OCI-LY7 (cell line): Measurements from ENCODE around the gene CATSPER1. TPM values are rescaled to one million over a fixed set of nuclear protein-coding genes. Genes with fewer than 3 reads are reported as not detected.

Experiments
- BruUV-seq: library from RNA; stranded (reverse); fragments of 400-500 nt; replicated peaks from 2 replicates; lab custom pipeline; 2021; lab: Mats Ljungman, UMichigan
- CTCF ChIA-PET: fragments of 300-600 bp; sonication (Branson Sonifier 250); formaldehyde crosslinking; loops from one replicate; lab custom pipeline; 2022; ENCODE audit warnings: antibody characterized with exemption; ENCODE audit not compliant: unreplicated experiment; lab: Charles Lee
- POLR2A ChIA-PET: fragments of 300-600 bp; sonication (Branson Sonifier 250); formaldehyde crosslinking; loops from one replicate; lab custom pipeline; 2022; ENCODE audit warnings: antibody characterized with exemption; lab: Charles Lee
- DNase-seq: peaks from one replicate; pipeline ENCODE4 v3.0.0-alpha.2; 2015; ENCODE audit warnings: low spot score
- H2AFZ ChIP-seq: fragments of 200-600 bp; sonication (generic), shearing (Covaris generic); 2 replicates; pipeline ENCODE4 v1.6.1; 2014; ENCODE audit warnings: mild to moderate bottlenecking, antibody characterized with exemption, low read length, moderate library complexity
- H3K27ac ChIP-seq: fragments of 200-600 bp; sonication (generic); 2 replicates; pipeline ENCODE4 v1.5.1; 2014; ENCODE audit warnings: mixed run types, low read depth, mild to moderate bottlenecking, moderate library complexity, low read length, inconsistent platforms; ENCODE audit not compliant: poor library complexity, severe bottlenecking
- H3K36me3 ChIP-seq: fragments of 200-600 bp; sonication (generic); 2 replicates; pipeline ENCODE4 v1.6.1; 2014; ENCODE audit warnings: mild to moderate bottlenecking, antibody characterized with exemption, low read length, moderate library complexity, mixed read lengths; ENCODE audit not compliant: insufficient read depth
- H3K4me1 ChIP-seq: fragments of 200-600 bp; sonication (generic); 2 replicates; pipeline ENCODE4 v1.5.1; 2014; ENCODE audit warnings: mild to moderate bottlenecking, low read length; ENCODE audit not compliant: insufficient read depth, poor library complexity, severe bottlenecking
- H3K4me2 ChIP-seq: fragments of 200-600 bp; sonication (generic); 2 replicates; pipeline ENCODE4 v1.6.1; 2014; ENCODE audit warnings: mild to moderate bottlenecking, low read length
- H3K4me3 ChIP-seq: fragments of 200-600 bp; sonication (generic); 2 replicates; pipeline ENCODE4 v1.5.1; 2014; ENCODE audit warnings: mild to moderate bottlenecking, low read depth, low read length; ENCODE audit not compliant: poor library complexity, severe bottlenecking
- H3K79me2 ChIP-seq: fragments of 200-600 bp; sonication (generic); 2 replicates; pipeline ENCODE4 v1.6.1; 2016; ENCODE audit warnings: low read depth, mild to moderate bottlenecking, low read length, moderate library complexity, mixed read lengths; ENCODE audit not compliant: insufficient read depth
- H3K9me2 ChIP-seq: fragments of 200-600 bp; sonication (generic); 2 replicates; pipeline ENCODE4 v1.6.1; 2016; ENCODE audit warnings: mild to moderate bottlenecking, low read length, mixed read lengths; ENCODE audit not compliant: insufficient read depth
- H3K9me3 ChIP-seq: fragments of 200-600 bp; sonication (generic); 2 replicates; pipeline ENCODE4 v1.6.1; 2014; ENCODE audit warnings: mild to moderate bottlenecking, mixed run types, low read length, mixed read lengths
- H4K20me1 ChIP-seq: fragments of 200-600 bp; sonication (generic); 2 replicates; pipeline ENCODE4 v1.6.1; 2014; ENCODE audit warnings: mild to moderate bottlenecking, antibody characterized with exemption, low read length, moderate library complexity, mixed read lengths; ENCODE audit not compliant: insufficient read depth
- EZH2phosphoT487 ChIP-seq: fragments of 200-600 bp; sonication (generic); IDR thresholded peaks from 2 replicates; pipeline ENCODE4 v1.6.1; 2018; ENCODE audit warnings: low read depth, borderline replicate concordance, mild to moderate bottlenecking, mixed run types, antibody characterized with exemption, low read length, moderate library complexity, mixed read lengths
- intact Hi-C: fragments of 100-400 bp; cut with micrococcal nuclease; formaldehyde crosslinking; loops from one replicate; pipeline ENCODE4 v1.10.0; 2022; ENCODE audit not compliant: unreplicated experiment
- total RNA-seq, 2 experiments: library from RNA; depleted of rRNA in 1 of 2; stranded (reverse); fragments of >200 nt in 1 of 2; shearing (Covaris generic) in 1 of 2; gene quantifications; 2 replicates each; pipeline ENCODE4 v1.2.3, GENCODE V29; 2014 to 2022
- TF ChIP-seq, protein P1 (sequence below): fragments of 200-600 bp; sonication (generic); conservative IDR thresholded peaks from 2 replicates; pipeline ENCODE4 v1.5.1; 2014; ENCODE audit warnings: mild to moderate bottlenecking, antibody characterized with exemption, low read length, moderate library complexity, mixed read lengths

Gene CATSPER1
- total RNA-seq, 2 experiments from 2014 or later, result not detected

DNA sequence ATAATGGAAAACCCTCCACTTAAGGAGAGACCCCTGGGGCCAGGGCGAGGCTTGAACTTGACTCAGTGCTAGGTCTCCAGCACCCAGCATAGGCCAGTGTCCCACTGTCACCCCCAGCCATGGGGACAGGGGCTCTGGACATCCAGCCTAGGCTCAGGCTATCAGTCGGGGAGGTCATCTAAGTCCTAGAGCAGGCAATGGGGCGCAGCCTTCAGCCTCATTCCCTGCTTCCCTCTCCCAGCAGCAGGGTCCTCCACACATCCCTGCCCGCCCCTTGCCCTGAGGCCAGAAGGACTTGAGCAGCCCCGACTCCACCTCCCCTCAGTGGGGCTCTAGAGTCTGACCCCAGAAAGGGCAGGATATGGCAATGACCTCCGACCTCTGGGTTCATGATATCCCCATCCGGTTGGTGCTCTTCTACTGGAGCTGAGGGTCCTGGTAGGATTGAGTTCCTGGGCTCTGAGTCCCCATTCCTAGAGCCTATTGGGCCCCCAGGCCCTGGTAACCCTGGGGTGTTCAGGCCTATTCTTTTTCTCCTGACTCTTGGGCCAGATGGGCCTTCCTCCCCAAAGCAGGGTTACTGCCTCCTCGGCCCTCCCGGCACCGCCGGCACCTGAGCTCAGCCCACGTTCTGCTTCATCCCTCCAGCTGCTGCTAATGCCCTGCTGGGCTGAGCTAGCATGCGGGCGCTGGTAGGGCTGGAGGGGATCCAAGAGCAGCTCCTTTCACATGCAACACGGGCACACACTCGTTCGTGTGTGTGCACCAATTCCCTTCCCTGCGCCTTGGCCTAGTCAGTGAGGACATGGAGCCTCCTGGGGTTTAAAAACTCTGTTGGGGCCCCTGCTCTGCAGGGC lies 10.1 kb downstream of the CATSPER1 start:
- intact Hi-C loops, result no loop called here
- TF ChIP-seq, protein P1, sequence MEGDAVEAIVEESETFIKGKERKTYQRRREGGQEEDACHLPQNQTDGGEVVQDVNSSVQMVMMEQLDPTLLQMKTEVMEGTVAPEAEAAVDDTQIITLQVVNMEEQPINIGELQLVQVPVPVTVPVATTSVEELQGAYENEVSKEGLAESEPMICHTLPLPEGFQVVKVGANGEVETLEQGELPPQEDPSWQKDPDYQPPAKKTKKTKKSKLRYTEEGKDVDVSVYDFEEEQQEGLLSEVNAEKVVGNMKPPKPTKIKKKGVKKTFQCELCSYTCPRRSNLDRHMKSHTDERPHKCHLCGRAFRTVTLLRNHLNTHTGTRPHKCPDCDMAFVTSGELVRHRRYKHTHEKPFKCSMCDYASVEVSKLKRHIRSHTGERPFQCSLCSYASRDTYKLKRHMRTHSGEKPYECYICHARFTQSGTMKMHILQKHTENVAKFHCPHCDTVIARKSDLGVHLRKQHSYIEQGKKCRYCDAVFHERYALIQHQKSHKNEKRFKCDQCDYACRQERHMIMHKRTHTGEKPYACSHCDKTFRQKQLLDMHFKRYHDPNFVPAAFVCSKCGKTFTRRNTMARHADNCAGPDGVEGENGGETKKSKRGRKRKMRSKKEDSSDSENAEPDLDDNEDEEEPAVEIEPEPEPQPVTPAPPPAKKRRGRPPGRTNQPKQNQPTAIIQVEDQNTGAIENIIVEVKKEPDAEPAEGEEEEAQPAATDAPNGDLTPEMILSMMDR, result no peak
- TF ChIP-seq EZH2phosphoT487, result no peak
- H3K27ac ChIP-seq, result no peak overlapping the region
- H3K9me3 ChIP-seq, result no peaks in the 10 kb centered on the region
- H3K36me3 ChIP-seq, result no peaks in the 10 kb centered on the region
- ChIA-PET POLR2A (interaction anchor here (0.6 kb wide), 2 partner anchors 42 to 128 kb away, joined by 3 to 5 read pairs; partner anchors contain the start of gene FIBP), CTCF (no interaction called here)
- no peak overlapping the region for H3K4me3 ChIP-seq
- H3K4me1 ChIP-seq, result no peaks in the 10 kb centered on the region
- H3K4me2 ChIP-seq, result no peak overlapping the region
- no peak overlapping the region for H2AFZ ChIP-seq
- no peaks in the 10 kb centered on the region for H3K79me2 ChIP-seq
- BruUV-seq, result no TSS peak
- H4K20me1 ChIP-seq, result no peaks in the 10 kb centered on the region
- no peaks in the 10 kb centered on the region for H3K9me2 ChIP-seq
- DNase-seq, result no peak

DNA sequence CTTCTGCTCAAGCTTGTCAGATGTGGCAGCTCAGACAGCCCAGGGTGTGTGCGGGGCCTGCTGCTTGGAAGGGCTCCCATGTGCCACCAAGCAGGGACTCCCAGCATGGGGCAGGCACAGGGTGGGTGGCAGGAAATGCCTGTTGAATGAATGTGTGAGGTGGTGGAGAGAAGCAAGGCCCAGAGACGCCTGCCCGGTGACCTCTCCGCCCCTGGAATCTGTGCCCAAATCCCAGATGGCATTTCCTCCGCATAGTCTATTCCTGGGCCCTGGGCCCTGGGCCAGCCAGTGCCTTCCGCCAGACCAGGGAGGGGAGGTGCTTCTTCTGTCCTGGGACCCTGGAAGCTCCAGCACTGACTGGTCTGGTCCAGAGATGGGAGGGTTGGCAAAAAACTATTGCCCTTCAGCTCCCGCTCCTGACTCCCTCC lies 10.8 kb downstream of the CATSPER1 start:
- ChIA-PET CTCF (no interaction called here), POLR2A (no interaction called here)
- intact Hi-C loops, result no loop called here
- Histone ChIP-seq H4K20me1 (no peaks in the 10 kb centered on the region), H3K27ac (no peak overlapping the region), H3K9me3 (no peaks in the 10 kb centered on the region), H3K4me1 (no peaks in the 10 kb centered on the region), H3K4me3 (no peak overlapping the region), H3K9me2 (no peaks in the 10 kb centered on the region), H2AFZ (no peak overlapping the region), H3K79me2 (no peaks in the 10 kb centered on the region), H3K36me3 (no peaks in the 10 kb centered on the region), H3K4me2 (no peak overlapping the region)
- DNase-seq, result no peak
- TF ChIP-seq, protein P1, result no peak
- TF ChIP-seq EZH2phosphoT487, result no peak
- no TSS peak for BruUV-seq

DNA sequence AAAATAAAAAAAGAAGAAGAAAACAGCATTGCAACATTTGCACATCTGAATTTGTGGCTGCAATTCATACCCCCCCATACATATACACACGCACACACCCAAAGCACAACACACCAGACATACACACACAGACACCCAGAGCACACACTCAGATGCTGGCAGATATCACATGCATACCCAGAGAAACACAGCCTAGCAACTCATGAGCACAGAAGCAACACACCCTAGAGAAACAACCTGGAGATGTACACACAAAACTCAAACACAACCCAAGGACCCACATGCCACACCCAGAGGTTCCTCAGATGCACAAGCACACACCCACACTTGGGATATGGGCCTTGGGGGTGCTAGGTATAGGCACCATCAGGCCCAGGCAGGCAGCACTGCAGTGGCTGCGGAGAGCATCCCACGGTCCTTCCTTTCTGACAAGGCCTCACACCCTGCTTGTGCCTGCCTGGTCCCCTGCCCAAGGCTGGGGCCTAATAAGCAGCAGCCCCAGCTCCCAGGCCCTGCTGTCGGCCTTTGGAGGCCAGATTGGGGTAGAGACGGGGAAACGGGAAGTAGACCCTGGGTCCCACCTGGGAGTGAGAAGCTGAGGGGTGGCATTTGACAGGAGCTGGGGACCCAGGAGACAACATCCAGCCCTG lies 11.3 kb downstream of the CATSPER1 start:
- Histone ChIP-seq H3K9me3 (no peaks in the 10 kb centered on the region), H2AFZ (no peak overlapping the region), H3K9me2 (no peaks in the 10 kb centered on the region), H4K20me1 (no peaks in the 10 kb centered on the region), H3K4me2 (no peak overlapping the region), H3K36me3 (no peaks in the 10 kb centered on the region), H3K79me2 (no peaks in the 10 kb centered on the region), H3K4me1 (no peaks in the 10 kb centered on the region), H3K4me3 (no peak overlapping the region), H3K27ac (no peak overlapping the region)
- TF ChIP-seq, protein P1, result no peak
- no peak for TF ChIP-seq EZH2phosphoT487
- intact Hi-C loops, result no loop called here
- CTCF ChIA-PET, result no interaction called here
- DNase-seq, result no peak
- POLR2A ChIA-PET, result interaction anchor here (0.6 kb wide), 1 partner anchor 193 kb away, joined by 4 read pairs; no protein-coding TSS in a partner anchor
- no TSS peak for BruUV-seq
